GM12874 (cell line): Measurements from ENCODE around the gene CHST2.

Experiments
- TF ChIP-seq, protein P1 (sequence below): IDR thresholded peaks from 2 replicates; pipeline ENCODE4 v1.5.1; 2011; ENCODE audit warnings: low read depth, mild to moderate bottlenecking, control low read depth, low read length, moderate library complexity; ENCODE audit not compliant: insufficient read depth

Gene CHST2, protein sequence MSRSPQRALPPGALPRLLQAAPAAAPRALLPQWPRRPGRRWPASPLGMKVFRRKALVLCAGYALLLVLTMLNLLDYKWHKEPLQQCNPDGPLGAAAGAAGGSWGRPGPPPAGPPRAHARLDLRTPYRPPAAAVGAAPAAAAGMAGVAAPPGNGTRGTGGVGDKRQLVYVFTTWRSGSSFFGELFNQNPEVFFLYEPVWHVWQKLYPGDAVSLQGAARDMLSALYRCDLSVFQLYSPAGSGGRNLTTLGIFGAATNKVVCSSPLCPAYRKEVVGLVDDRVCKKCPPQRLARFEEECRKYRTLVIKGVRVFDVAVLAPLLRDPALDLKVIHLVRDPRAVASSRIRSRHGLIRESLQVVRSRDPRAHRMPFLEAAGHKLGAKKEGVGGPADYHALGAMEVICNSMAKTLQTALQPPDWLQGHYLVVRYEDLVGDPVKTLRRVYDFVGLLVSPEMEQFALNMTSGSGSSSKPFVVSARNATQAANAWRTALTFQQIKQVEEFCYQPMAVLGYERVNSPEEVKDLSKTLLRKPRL

DNA sequence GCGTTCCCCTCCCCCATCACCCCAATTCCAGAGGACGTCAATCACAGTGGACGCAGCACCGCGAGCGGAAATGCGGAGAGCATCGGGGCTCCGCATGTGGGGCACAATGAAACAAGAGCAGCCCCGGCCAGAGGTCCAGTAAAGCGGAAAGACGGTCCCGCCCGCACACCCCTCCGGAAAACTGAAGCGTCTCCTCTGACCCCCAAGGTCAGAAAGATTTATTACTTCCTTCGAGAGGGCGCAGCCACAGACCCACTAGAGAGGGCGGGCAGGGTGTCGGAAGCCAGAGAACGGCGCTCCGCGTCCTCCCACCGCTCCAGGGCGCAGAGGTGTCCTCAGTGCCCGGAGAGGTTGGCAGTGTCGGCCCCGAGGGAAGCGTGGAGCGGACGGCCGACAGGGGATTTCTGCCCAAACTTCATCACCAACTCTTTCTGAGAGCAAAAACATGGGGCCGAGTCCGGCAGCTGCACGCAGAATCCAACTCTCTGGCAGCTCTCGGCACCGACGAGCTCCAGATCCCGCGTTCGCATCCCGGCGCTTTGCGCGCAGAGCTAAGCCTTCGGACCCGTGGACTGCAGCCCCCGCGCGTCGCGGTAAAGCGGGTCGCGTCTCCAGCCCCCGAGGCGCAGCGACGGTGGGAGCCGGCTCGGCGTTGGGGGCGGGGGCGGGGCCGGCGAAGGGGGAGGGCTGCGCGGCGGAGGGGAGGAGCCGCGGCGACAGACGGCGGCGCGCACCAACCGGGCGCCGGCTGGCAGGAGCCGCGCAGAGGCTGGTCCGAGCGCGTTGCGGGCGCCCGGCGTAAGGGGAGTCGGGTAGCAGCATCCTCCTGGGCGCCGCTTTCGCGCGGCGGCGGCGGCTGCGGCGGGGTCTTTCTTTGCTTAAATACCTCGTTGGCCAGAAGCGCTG lies at the start of gene CHST2:
CHST2 (plus strand) TSS at position 763 of the 906 bp plus-strand sequence. CDS start 1,046 bp downstream, outside the sequence.
- TF ChIP-seq, protein P1, sequence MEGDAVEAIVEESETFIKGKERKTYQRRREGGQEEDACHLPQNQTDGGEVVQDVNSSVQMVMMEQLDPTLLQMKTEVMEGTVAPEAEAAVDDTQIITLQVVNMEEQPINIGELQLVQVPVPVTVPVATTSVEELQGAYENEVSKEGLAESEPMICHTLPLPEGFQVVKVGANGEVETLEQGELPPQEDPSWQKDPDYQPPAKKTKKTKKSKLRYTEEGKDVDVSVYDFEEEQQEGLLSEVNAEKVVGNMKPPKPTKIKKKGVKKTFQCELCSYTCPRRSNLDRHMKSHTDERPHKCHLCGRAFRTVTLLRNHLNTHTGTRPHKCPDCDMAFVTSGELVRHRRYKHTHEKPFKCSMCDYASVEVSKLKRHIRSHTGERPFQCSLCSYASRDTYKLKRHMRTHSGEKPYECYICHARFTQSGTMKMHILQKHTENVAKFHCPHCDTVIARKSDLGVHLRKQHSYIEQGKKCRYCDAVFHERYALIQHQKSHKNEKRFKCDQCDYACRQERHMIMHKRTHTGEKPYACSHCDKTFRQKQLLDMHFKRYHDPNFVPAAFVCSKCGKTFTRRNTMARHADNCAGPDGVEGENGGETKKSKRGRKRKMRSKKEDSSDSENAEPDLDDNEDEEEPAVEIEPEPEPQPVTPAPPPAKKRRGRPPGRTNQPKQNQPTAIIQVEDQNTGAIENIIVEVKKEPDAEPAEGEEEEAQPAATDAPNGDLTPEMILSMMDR, result no peak

DNA sequence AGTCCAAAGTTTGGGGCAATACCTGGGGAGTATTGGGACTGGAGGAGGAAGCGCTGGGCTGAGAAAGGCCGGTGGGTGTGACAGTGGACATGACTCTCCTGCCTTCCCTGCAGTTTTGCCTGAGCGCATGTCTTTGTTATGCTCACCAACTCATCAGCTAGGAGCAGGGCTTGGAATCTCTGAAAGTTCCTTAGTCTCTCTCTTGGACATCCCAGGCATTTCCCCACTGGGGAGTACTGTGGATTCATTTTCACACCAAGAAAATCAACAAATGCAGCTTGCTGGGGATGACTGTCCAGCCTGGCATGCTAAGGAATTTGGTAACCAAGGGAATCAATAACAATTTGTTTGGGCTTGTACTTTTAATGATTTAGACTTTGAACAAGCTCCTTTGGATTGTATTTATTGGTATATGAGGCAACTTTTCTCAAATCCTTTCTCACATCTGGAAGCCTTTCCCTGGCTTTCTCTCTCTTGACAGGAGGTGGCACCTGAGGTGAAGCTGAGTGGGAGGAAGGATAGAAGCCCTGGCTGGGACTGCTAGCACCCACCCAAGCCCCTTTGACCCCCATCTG lies 48.5 kb upstream of the CHST2 start:
- TF ChIP-seq, protein P1, result no peak

DNA sequence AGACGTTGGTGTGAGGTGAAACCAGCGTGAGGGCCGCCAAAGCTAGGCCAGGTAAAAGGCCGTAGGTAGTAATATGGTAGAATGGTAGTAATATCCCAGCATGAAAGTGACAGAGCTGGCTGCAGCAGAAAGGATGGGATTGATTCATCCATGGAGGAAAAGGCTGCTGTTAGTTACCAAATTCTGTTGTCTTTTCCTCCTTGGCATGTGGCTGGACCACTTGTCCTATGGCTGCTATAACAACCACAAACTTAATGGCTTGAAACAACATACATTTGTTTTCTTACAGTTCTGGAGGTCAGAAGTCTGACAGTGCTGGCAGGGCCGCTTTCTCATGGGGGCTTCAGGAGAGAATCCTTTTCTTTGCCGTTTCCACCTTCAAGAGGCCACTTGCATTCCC lies 47.8 kb upstream of the CHST2 start:
- TF ChIP-seq, protein P1, result no peak

DNA sequence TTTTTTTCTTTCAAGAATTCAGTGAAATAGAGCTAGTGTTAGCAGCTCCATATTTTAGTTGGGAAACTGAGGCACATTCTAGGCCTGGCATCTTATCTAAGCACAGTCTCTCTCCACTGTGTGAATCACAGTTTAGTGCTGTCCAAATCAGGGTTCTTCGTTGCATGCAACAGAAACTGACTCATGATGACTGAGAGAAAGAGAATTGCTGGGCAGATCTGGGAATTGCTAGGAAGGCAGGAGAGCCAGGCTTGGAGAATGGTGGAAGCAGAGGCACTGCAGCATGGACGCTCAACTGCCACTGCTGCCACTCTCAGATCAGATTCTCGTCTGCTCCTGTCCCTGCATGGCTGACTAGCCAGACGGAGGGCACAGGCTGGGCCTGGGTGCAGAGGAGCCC lies 40.7 kb upstream of the CHST2 start:
- TF ChIP-seq, protein P1, result no peak

DNA sequence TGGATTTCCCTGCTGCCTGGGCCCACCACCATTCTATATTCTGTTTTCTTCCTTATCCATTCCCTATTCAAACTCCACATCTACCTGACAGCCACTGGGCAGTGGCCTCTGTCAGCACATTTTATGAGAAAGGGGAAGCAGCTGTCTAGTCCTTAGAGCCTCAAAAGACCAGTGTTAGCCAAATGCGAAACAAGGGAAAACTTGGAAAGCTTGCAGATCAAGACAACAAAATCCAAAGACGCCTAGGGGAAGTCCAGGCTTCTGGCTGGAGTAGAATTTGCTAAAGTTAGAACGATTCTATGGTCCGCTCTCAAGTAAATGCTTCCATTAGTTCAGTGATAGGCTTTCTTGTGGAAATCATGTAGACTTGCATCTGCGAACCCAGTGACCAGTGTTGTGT lies 39.4 kb upstream of the CHST2 start:
- TF ChIP-seq, protein P1, result no peak

DNA sequence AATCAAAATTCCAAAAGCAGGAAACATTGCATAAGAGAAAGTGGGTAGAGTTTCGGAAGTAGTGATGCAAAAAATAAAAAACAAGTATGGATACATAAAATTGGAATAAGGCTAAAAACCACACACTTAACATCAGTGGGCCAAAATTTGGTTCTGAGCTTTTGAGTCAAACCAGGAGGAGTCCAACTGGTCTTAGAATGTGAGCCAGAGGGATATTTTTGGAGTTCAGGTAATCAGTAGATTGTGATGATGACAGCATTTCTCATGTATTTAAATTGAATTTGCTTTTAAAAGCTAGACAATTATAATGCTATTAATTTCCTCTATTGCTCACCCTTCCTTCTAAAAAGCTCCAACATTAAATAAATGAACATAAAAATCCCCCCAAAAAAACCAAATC lies 38.2 kb upstream of the CHST2 start:
- TF ChIP-seq, protein P1, result no peak
